ENCODE measurements around the gene PMCH. TPM values are rescaled to one million over a fixed set of nuclear protein-coding genes. Genes with fewer than 3 reads are reported as not detected.
"Not testable (repeated sequence)": the region's sequence is repeated elsewhere in the genome, so short reads cannot be mapped to it uniquely, and the experiment has no call there.

Gene PMCH
- polyA plus RNA-seq, 1 donor from 2014 or later, result not detected

DNA sequence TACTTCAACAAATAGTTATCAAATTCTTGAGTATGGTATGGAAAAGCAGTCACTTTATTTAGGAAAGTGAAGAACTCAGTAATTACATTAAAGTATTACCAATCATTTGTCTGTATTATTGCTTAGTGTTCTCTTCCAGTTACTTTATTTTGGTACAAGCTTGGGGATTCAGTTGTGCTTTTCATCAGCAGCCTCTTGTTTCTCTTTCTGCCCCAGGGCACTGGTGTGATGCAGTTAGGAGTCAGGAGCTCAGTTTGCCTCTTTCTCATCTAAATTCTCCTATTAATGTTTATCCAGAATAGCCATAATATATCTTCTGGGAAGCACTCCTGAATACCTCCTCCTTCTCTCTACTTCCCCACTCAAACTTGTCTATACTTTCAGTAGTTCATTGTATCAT lies 25.7 kb downstream of the PMCH start:
- Mint-ChIP-seq H3K27me3 (no peaks in the 10 kb centered on the region), H3K4me1 (no peaks in the 10 kb centered on the region), H3K4me3 (no peak overlapping the region), H3K27ac (no peak overlapping the region), H3K9me3 (no peaks in the 10 kb centered on the region), H3K36me3 (peaks cover 2% of the 10 kb centered on the region)

DNA sequence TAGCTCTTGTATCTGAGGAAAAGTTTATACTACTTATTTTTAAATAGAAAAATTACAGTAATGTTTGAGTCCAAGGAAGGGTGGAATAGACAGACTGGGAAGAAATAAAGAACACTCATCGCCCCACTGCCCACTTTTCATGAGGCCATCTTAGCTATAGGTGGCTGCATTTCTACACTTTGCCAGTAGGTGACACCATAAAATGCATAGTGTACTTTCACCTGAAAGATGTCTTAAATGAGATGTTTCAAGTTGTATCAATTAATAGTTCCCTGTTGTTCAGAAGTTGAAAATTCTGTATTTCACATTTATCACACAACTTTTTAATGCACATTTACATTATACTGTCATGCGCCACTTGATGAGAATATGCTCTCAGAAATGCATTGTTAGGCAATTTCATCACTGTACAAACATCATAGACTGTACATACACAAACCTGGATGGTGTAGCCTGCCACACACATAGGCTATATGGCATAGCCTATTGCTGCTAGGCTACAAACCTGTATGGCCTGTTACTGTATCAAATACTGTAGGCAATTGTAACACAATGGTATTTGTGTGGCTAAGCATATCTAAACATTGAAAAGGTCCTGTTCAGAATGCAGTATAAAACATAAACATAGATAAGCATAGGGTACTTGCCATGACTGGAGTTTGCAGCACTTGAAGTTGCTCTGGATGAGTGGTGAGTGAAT lies 27.6 kb downstream of the PMCH start:
- Mint-ChIP-seq H3K9me3 (no peaks in the 10 kb centered on the region), H3K4me3 (no peak overlapping the region), H3K4me1 (no peaks in the 10 kb centered on the region), H3K27ac (no peak overlapping the region), H3K27me3 (no peaks in the 10 kb centered on the region), H3K36me3 (peaks cover 2% of the 10 kb centered on the region)

DNA sequence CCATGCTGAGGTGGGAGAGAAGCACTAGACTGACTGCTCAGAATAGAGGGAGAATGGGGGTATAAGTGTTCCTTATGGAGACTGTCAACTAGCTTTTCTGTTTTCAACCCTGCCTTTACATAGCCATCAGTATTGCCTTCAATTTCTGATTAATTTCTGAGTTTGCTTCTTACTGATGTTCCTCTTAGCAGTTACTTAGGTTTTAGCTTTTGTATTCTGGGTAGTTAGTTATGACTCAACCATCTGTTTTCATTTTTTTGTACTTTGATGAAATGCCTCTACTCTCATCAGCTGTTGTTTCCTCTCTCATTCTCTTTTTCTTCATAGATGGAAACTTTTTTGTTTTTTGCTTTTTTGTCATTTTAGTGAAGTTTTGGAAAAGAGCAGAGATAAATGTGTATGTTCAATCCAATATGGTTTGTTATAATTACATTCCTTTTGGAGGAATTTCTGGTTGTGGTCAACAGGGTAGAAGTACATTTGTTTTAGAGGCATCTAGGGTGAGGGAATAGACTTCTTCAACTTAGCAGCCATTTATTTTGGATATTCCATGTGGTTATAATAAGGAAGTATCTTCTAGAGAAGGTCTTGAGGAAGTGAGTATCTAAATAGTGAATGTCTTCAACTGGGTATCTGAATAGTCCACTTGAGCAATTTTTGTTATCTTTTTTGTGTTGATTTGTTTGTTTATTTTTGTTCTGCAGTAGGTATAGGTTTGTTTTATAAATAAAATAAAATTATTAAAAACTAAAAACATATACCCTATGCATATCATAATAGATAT lies 29.6 kb downstream of the PMCH start:
- Mint-ChIP-seq H3K9me3 (no peaks in the 10 kb centered on the region), H3K27me3 (no peaks in the 10 kb centered on the region), H3K36me3 (peaks cover 4% of the 10 kb centered on the region), H3K4me1 (no peaks in the 10 kb centered on the region), H3K4me3 (no peak overlapping the region), H3K27ac (no peak overlapping the region)

DNA sequence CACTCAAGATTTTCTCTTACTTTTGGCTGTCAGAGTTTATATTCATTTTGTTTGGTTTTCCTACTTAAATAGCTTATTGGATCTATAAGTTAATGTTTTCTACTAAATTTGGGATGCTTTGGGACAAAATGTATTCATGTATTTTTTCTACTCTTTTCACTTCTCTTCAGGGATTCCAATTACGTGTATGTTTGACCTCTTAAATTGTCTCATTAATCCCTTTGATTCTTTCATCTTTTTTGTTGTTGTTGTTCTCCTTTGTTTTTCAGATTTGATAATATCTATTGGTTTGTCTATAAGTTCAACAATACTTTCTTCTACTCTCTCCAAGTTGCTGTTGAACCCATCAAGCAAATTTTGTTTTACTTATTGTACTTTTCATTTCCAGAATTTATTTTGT lies 34.2 kb downstream of the PMCH start:
- no peaks in the 10 kb centered on the region for H3K4me1 Mint-ChIP-seq

DNA sequence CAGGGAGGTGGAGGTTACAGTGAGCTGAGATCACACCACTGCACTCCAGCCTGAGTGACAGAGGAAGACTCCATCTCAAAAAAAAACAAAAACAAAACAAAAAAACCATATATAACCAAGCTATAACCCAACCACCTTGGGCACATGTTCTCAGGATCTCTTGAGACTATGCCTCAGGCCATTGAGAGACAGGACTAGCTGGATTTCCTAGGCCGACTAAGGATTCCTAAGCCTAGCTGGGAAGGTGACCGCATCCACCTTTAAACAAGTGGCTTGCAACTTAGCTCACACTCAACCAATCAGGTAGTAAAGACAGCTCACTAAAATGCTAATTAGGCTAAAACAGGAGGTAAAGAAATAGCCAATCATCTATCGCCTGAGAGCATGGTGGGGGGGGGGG lies 42.4 kb downstream of the PMCH start:
- H3K4me3 Mint-ChIP-seq, H3K36me3 Mint-ChIP-seq, H3K4me1 Mint-ChIP-seq, H3K27ac Mint-ChIP-seq, H3K9me3 Mint-ChIP-seq, H3K27me3 Mint-ChIP-seq: not testable (repeated sequence)

More for the DNA sequence above, 34.2 kb downstream of the PMCH start:
- Mint-ChIP-seq H3K4me3 (no peak overlapping the region), H3K36me3 (peaks cover 2% of the 10 kb centered on the region), H3K27ac (no peak overlapping the region), H3K9me3 (no peaks in the 10 kb centered on the region), H3K27me3 (no peaks in the 10 kb centered on the region)

DNA sequence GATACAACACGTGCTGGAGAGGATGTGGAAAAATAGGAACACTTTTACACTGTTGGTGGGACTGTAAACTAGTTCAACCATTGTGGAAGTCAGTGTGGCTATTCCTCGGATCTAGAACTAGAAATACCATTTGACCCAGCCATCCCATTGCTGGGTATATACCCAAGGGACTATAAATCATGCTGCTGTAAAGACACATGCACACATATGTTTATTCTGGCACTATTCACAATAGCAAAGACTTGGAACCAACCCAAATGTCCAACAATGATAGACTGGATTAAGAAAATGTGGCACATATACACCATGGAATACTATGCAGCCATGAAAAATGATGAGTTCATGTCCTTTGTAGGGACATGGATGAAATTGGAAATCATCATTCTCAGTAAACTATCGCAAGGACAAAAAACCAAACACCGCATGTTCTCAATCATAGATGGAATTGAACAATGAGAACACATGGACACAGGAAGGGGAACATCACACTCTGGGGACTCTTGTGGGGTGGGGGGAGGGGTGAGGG lies 50.5 kb downstream of the PMCH start:
- not testable (repeated sequence) for H3K27me3 Mint-ChIP-seq, H3K4me1 Mint-ChIP-seq, H3K4me3 Mint-ChIP-seq, H3K9me3 Mint-ChIP-seq, H3K36me3 Mint-ChIP-seq, H3K27ac Mint-ChIP-seq

Other genes starting within 250 kb of the PMCH start
- gene WASHC3, start 135.8 kb downstream of the PMCH start, polyA plus RNA-seq, result 96.0 TPM
- 24.7 TPM for gene NUP37, start 77.7 kb downstream of the PMCH start, polyA plus RNA-seq
- gene PARPBP, start 77.7 kb downstream of the PMCH start, polyA plus RNA-seq, result 2.1 TPM